Measurements from ENCODE around the gene RAP1A. TPM values are rescaled to one million over a fixed set of nuclear protein-coding genes. Genes with fewer than 3 reads are reported as not detected.

The RAP1A gene
- total RNA-seq, 4 donors from 2014 or later: 49.4 to 72.1 (median 57.9) TPM

DNA sequence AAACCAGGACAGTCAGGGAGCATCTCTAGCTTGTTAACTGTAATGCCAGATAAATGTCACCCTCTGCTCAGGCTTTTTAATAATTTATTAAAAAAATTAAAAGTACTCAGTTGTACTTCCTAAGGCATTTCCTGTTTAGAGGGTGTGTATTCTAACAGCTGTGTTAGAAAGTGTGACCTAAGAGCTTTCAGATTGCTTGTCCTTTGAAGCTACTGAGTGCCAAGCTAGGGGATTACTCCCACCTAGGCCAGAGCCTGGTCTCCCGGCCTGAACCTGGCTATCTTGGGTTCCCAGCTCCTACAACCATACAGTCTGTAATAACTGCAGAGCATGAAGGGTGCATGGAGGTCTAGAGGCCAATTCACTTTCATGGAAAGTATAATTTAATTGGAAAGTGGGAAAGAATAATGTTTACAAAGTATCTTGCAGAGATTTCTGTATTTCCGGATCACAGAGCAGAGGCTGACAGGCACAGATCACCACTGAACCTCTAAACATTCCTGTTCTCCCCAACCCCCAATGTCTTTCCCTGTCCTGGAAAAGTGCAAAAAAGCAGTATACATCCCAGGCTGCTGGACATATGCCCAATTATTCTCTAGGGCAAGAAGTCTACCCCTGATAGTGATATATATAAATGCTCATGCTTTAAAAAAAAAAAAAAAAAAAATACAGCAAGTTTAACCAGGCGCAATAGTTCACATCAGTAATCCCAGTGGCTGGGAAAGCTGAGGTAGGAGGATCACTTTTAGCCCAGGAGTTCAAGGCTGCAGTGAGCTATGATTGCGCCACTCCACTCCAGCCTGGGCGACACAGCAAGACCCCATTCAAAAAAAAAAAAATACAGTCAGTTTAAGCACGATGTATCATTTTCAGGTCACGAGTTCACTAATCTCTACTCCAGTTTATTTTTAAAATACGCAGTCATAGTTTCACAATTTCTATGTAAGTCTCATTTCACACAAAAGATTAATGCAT lies 36.7 kb upstream of the RAP1A start:
- no peaks in the 10 kb centered on the region for H3K9me3 ChIP-seq
- DNase-seq (no peak), ATAC-seq (peak in 1 of 2 donors; percentile 30)
- no peaks in the 10 kb centered on the region for H3K27me3 ChIP-seq
- H3K36me3 ChIP-seq: no peaks in the 10 kb centered on the region
- intact Hi-C loops (cut with DNase I; ENCODE audit: low total_unique reads) (no loop called here), in situ Hi-C loops (cut with MboI; ENCODE audit: low sequenced_read_pairs in 4 of 4) (no loop called here)
- TF ChIP-seq, protein P1, sequence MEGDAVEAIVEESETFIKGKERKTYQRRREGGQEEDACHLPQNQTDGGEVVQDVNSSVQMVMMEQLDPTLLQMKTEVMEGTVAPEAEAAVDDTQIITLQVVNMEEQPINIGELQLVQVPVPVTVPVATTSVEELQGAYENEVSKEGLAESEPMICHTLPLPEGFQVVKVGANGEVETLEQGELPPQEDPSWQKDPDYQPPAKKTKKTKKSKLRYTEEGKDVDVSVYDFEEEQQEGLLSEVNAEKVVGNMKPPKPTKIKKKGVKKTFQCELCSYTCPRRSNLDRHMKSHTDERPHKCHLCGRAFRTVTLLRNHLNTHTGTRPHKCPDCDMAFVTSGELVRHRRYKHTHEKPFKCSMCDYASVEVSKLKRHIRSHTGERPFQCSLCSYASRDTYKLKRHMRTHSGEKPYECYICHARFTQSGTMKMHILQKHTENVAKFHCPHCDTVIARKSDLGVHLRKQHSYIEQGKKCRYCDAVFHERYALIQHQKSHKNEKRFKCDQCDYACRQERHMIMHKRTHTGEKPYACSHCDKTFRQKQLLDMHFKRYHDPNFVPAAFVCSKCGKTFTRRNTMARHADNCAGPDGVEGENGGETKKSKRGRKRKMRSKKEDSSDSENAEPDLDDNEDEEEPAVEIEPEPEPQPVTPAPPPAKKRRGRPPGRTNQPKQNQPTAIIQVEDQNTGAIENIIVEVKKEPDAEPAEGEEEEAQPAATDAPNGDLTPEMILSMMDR (IDR thresholded peaks at IDR 0.05 in 4 of 5, conservative IDR thresholded peaks at IDR 0.05 in 1 of 5): no peak
- TF ChIP-seq POLR2A (IDR thresholded peaks at IDR 0.05): no peak
- no peak overlapping the region for H3K4me3 ChIP-seq
- peaks cover 0 to 9% of the 10 kb centered on the region in 2 donors for H3K4me1 ChIP-seq
- peak overlapping the region in 2 of 4 donors; percentile 49 to 58 for H3K27ac ChIP-seq

DNA sequence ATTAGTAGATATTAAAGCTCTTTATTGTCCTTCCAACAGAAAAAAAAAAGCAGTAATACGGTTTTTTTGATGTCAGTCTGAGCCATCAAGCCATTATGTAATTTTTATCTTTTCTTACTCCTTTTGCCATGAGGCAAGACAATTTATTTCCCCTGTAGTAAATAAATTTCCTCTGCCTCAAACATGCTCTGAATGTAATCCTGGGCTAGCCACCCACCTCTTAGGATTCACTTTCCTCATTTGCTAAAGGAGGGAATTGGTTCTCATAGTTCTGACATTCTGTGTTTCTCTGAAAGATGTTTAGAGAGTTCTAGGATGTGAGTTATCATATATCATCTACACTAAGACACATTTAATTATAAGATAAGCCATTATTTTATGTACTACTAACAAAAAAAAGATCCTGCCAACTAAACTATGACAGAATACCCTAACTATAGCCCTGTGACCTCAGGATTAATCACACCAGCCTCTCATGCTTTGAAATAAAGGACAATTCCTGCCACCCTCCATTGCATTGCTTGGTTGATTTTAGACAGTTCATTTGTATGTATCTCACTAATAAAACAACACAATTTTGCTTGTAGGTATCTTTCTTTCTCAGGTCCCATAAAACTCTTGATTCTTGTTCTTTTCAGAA lies 34.0 kb upstream of the RAP1A start:
- no peak overlapping the region for H3K27ac ChIP-seq
- no peaks in the 10 kb centered on the region for H3K27me3 ChIP-seq
- H3K4me3 ChIP-seq: no peak overlapping the region
- no peak for DNase-seq
- intact Hi-C loops (cut with DNase I; ENCODE audit: low total_unique reads) (no loop called here), in situ Hi-C loops (cut with MboI; ENCODE audit: low sequenced_read_pairs in 4 of 4) (no loop called here)
- peaks cover 0 to 9% of the 10 kb centered on the region in 2 donors for H3K4me1 ChIP-seq
- no peaks in the 10 kb centered on the region for H3K9me3 ChIP-seq
- H3K36me3 ChIP-seq: no peaks in the 10 kb centered on the region
- ATAC-seq: no peak
- TF ChIP-seq POLR2A (IDR thresholded peaks at IDR 0.05): no peak

- no peaks in the 10 kb centered on the region for H3K36me3 ChIP-seq
- no peak overlapping the region for H3K4me3 ChIP-seq
- no peak for TF ChIP-seq POLR2A (IDR thresholded peaks at IDR 0.05)
- TF ChIP-seq, protein P1 (IDR thresholded peaks at IDR 0.05 in 4 of 5, conservative IDR thresholded peaks at IDR 0.05 in 1 of 5): no peak
- peaks cover 0 to 11% of the 10 kb centered on the region in 2 donors for H3K4me1 ChIP-seq
- no peaks in the 10 kb centered on the region for H3K27me3 ChIP-seq
- intact Hi-C loops (cut with DNase I; ENCODE audit: low total_unique reads): no loop called here
- H3K9me3 ChIP-seq: no peaks in the 10 kb centered on the region
- ATAC-seq: no peak
- in situ Hi-C loops (cut with MboI; ENCODE audit: low sequenced_read_pairs in 4 of 4): no loop called here
- no peak overlapping the region for H3K27ac ChIP-seq
- no peak for DNase-seq
Measured at GRCh38 chr1:111586112-111586511, 33.5 kb upstream of the RAP1A start.

- DNase-seq: no peak
- Histone ChIP-seq H3K36me3 (no peaks in the 10 kb centered on the region), H3K27me3 (no peaks in the 10 kb centered on the region), H3K4me1 (peaks cover 11 to 22% of the 10 kb centered on the region in 2 donors), H3K4me3 (no peak overlapping the region), H3K9me3 (no peaks in the 10 kb centered on the region), H3K27ac (no peak overlapping the region)
- intact Hi-C loops (cut with DNase I; ENCODE audit: low total_unique reads) (no loop called here), in situ Hi-C loops (cut with MboI; ENCODE audit: low sequenced_read_pairs in 4 of 4) (no loop called here)
- TF ChIP-seq, protein P1 (IDR thresholded peaks at IDR 0.05 in 4 of 5, conservative IDR thresholded peaks at IDR 0.05 in 1 of 5): no peak
- TF ChIP-seq POLR2A (IDR thresholded peaks at IDR 0.05): no peak
- ATAC-seq: no peak
Measured at GRCh38 chr1:111587509-111588174, 31.9 kb upstream of the RAP1A start.

Measured in gastrocnemius medialis (tissue), 4 donors.